Mucosa of stomach (tissue), 1 donor: ENCODE data around the gene ERMN.

Experiments used
- H3K27me3 ChIP-seq: one replicate; pipeline ENCODE4 v1.7.0; 2013; ENCODE audit warnings: mild to moderate bottlenecking, low read length; ENCODE audit not compliant: control insufficient read depth, insufficient read depth
- H3K36me3 ChIP-seq: one replicate; pipeline ENCODE4 v1.7.0; 2013; ENCODE audit warnings: low read length; ENCODE audit not compliant: control insufficient read depth, insufficient read depth
- H3K4me1 ChIP-seq: one replicate; pipeline ENCODE4 v1.7.0; 2013; ENCODE audit warnings: mild to moderate bottlenecking, low read length; ENCODE audit not compliant: control insufficient read depth, insufficient read depth
- H3K4me3 ChIP-seq: one replicate; pipeline ENCODE4 v1.7.0; 2013; ENCODE audit warnings: low read length
- H3K9ac ChIP-seq: one replicate; pipeline ENCODE4 v1.7.0; 2013; ENCODE audit warnings: mild to moderate bottlenecking, low read length, moderate library complexity
- H3K9me3 ChIP-seq: one replicate; pipeline ENCODE4 v1.7.0; 2013; ENCODE audit warnings: mild to moderate bottlenecking, low read length, moderate library complexity; ENCODE audit not compliant: control insufficient read depth
- donor health status: Pancreatic carcinoma.

Gene ERMN

DNA sequence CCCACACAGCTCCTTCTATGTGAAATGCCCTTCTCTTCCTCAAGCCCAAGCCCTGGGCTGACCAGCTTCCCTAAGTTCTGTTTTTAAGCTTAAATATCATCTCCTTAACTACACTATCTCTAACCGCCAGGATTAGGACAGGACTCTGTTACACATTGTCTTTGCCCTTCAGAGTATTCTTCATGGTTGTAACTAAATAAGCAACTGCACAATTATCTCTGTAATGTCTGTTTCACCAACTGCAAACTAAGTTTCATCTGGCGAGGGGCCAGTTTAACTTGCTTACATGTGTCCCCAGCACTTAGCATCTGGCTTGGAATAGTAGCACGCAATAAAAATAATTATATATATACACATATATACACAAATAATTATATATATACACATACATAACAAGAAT, 1.1 kb upstream of the ERMN start:
- Histone ChIP-seq H3K27me3 (no peaks in the 10 kb centered on the region), H3K9ac (no peak overlapping the region), H3K9me3 (no peaks in the 10 kb centered on the region), H3K4me1 (peaks cover 31% of the 10 kb centered on the region), H3K4me3 (no peak overlapping the region), H3K36me3 (no peaks in the 10 kb centered on the region)

DNA sequence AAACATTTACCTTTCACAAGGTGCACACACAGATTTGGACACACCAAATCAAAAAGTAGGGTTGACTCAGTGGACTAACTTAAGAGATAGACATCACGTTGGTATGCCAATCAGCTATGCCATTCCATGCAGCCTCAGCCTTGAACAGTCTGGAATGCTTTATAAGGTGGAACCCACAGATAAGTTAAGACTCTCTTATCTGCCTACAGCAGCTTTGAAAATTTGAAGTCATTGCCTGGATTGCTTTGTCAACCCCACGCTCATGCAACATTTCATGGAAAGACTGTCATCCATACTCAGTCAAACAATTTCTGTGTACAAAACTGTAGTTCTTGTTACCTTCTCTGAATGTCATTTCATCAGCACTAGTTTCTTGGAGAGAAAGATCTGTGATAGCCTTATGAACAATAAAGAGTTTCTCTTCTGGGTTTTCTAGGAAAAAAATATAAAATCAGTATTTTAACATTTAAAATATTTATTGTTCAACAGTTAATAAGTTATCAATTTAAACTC, 1.2 kb downstream of the ERMN start:
- H3K36me3 ChIP-seq, result no peaks in the 10 kb centered on the region
- H3K9me3 ChIP-seq, result no peaks in the 10 kb centered on the region
- no peak overlapping the region for H3K4me3 ChIP-seq
- H3K27me3 ChIP-seq, result no peaks in the 10 kb centered on the region
- H3K4me1 ChIP-seq, result peaks cover 20% of the 10 kb centered on the region
- no peak overlapping the region for H3K9ac ChIP-seq

DNA sequence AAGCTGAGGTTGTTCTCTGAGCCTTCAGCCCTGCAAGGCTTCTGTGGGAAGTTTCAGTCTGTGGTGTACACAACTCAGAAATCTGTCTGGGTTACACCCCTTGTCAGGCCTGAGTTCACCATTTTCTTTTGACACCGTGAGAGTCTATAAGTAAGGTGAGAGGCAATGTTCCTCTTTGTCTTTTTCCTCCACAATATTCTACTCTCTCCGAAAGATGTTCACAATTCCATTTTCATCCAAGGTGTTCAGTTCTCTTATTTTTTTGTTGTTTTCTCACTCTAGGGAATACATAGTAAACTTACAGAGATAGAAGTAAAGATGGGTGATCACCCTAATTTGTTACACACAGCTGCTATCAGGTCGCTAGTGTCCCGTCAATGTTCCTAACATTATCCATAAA, 3.2 kb downstream of the ERMN start:
- H3K36me3 ChIP-seq, result no peaks in the 10 kb centered on the region
- no peak overlapping the region for H3K9ac ChIP-seq
- peaks cover 9% of the 10 kb centered on the region for H3K4me1 ChIP-seq
- H3K27me3 ChIP-seq, result no peaks in the 10 kb centered on the region
- H3K9me3 ChIP-seq, result no peaks in the 10 kb centered on the region
- no peak overlapping the region for H3K4me3 ChIP-seq

DNA sequence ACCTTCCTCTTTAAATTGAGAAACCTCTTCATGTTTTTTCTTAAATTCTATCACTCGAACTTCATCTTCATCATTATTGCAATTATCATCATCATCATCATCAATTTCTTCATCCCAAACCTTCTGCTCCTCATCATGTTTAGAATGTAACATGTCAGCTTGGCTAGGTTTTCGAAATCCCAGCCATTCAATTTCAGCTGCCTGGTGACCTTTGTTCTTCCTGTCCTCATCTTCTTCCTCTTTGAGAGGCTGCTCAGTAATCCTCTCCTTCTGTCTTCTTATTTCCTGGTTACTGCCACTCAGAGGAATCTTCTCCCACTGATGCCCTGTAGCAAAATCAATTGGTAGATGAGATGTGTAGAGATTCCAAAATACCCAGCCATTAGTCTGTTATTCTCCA, 4.2 kb downstream of the ERMN start:
- Histone ChIP-seq H3K9ac (no peak overlapping the region), H3K36me3 (no peaks in the 10 kb centered on the region), H3K4me3 (no peak overlapping the region), H3K9me3 (no peaks in the 10 kb centered on the region), H3K4me1 (peaks cover 6% of the 10 kb centered on the region), H3K27me3 (no peaks in the 10 kb centered on the region)

DNA sequence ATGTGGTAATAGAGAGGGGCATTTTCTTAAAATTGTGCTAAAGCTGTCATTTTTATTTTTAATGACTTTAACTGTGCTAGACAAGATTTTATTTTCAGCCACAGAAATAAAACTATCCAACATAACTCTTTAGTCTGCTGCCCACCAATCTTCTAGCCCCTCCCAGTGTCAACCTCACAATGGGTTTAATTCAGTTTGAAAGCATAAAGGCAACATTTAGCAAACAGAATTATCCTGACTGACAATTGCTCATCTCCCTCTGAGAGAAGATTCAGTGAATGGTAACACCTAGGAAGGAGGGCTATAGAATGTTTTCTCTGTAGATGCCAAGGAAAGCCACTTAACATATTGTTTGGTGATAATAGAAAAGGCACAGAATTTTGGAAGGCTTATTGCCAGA, 5.2 kb downstream of the ERMN start:
- no peak overlapping the region for H3K4me3 ChIP-seq
- no peaks in the 10 kb centered on the region for H3K9me3 ChIP-seq
- H3K9ac ChIP-seq, result no peak overlapping the region

DNA sequence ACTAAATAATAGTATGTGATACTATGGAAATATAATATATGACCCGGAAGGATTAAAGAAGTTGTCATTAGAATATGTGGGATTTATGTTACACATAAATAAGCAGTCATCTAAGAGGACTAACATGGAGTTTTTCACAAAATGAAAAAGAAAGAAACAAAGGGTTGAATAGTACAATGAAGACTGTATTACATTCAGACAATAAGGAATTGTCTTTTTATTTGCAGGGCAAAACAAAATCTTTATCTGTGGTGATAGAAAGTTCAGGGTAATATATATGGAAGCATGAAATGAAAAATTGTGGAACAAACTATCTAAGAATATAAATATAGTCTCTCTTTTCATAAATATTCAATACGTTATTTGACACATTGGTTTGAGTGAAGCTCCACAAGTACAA, 5.8 kb downstream of the ERMN start:
- no peak overlapping the region for H3K4me3 ChIP-seq
- H3K9ac ChIP-seq, result no peak overlapping the region
- H3K9me3 ChIP-seq, result no peaks in the 10 kb centered on the region
- H3K4me1 ChIP-seq, result peaks cover 6% of the 10 kb centered on the region
- no peaks in the 10 kb centered on the region for H3K36me3 ChIP-seq
- H3K27me3 ChIP-seq, result no peaks in the 10 kb centered on the region

More for the DNA sequence above, 5.2 kb downstream of the ERMN start:
- Histone ChIP-seq H3K36me3 (no peaks in the 10 kb centered on the region), H3K4me1 (peaks cover 6% of the 10 kb centered on the region), H3K27me3 (no peaks in the 10 kb centered on the region)

DNA sequence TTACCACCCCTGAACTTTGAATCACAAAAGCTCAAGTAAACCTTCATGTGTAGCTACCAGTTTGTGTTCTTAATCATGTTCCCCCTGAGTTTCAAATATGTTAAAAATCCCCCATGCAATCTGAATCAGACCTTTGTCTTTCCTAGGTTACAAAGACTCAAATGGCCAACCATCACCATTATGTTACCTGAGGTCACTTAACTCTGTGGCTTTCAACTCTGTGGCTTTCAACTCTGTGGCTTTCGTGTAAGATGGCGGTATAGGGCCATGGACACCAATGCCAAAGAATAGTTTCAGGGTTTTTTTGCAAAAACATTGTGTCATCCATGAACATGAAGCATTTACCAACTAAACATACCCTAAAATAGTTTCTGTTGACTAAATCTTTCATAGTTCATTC, 6.7 kb downstream of the ERMN start:
- Histone ChIP-seq H3K4me3 (no peak overlapping the region), H3K27me3 (no peaks in the 10 kb centered on the region), H3K36me3 (no peaks in the 10 kb centered on the region), H3K9me3 (no peaks in the 10 kb centered on the region), H3K9ac (no peak overlapping the region), H3K4me1 (peaks cover under 1% of the 10 kb centered on the region)

DNA sequence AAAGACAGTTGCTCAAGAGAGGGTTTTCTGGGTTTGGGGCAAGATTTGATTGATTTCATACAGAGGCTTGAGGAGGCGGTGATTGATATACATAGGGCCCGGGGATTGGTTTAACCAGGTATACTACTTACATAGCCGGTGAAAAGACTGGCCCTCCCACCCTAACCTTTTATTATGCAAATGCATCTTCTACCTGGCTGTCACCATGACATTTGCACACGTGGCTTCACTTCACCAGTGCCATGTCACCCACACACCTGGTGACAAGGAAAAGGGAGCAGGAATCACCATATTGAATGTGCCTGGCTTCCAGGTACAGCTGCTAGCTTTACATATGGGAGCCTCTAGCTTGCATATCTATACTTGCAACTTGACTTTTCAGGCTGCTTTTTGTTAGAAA, 9.7 kb downstream of the ERMN start:
- H3K4me1 ChIP-seq, result no peaks in the 10 kb centered on the region

DNA sequence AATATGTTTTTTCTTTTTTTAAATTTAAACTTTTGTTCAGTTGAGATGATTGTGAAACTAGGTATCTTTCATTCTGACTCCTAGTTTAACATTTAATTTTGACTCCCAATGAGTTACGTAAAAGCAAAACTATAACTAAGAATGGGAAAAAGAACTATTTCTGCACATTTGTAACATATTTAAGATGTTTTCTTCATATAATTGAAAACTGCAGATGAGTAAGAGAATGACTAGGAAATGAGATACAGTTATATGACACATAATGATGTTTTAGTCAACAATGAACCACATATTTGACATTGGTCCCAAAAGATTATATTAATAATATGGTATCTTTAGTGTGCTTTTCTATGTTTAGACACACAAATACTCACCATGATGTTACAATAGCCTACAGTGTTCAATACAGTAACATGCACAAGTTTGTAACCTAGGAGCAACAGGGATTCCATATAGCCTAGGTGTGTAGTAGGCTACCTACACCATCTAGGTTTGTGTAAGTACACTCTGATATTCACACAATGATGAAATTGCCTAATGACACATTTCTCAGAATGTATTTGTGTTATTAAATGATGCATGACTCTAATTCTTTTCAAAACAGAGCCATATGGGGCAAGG, 12.6 kb downstream of the ERMN start:
- no peaks in the 10 kb centered on the region for H3K9me3 ChIP-seq
- H3K9ac ChIP-seq, result no peak overlapping the region
- no peaks in the 10 kb centered on the region for H3K36me3 ChIP-seq
- no peaks in the 10 kb centered on the region for H3K4me1 ChIP-seq
- H3K27me3 ChIP-seq, result no peaks in the 10 kb centered on the region
- H3K4me3 ChIP-seq, result no peak overlapping the region

More for the DNA sequence above, 9.7 kb downstream of the ERMN start:
- Histone ChIP-seq H3K9ac (no peak overlapping the region), H3K27me3 (no peaks in the 10 kb centered on the region), H3K4me3 (no peak overlapping the region), H3K36me3 (no peaks in the 10 kb centered on the region), H3K9me3 (no peaks in the 10 kb centered on the region)

DNA sequence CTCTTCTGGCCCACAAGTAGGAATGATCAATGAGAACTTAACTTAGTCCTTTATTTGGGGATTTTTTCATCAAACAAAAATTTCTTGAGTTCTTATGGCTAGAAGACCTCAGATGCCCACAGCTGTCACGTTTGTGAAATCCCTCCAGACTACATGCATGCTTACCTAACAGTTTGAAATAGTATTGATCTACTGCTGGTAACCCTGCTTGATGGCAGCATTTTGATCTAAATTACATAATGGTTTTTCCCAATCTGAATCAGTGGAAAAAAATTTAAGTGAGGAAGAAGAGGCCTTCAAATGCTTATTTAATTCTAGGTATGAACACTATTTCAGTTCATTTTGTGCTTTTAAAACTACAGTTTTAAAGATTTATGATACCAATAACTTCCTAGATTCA, 13.9 kb downstream of the ERMN start:
- Histone ChIP-seq H3K27me3 (no peaks in the 10 kb centered on the region), H3K36me3 (no peaks in the 10 kb centered on the region), H3K4me3 (no peak overlapping the region), H3K9ac (no peak overlapping the region), H3K9me3 (no peaks in the 10 kb centered on the region), H3K4me1 (no peaks in the 10 kb centered on the region)

DNA sequence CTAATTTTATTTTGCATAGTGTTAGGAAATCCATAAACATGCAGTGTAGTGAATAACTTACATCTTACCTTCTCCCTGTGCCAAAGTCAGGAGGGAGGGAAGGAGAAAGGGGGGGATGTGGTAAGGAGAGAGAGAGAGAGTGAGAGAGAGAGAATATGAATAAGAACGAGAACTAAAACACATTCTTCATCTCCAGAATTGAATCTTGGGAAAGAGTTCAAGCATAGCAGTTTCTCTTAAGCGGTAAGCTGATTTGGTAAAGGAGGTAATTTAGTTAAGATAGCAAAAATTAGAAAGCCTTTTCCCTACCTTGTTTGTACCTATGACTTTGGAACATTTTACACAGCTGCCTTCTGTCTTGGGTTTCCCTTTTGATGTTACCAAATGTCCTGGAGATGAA, 15.7 kb downstream of the ERMN start:
- Histone ChIP-seq H3K27me3 (no peaks in the 10 kb centered on the region), H3K4me3 (no peak overlapping the region), H3K9me3 (no peaks in the 10 kb centered on the region), H3K36me3 (no peaks in the 10 kb centered on the region), H3K4me1 (no peaks in the 10 kb centered on the region), H3K9ac (no peak overlapping the region)

DNA sequence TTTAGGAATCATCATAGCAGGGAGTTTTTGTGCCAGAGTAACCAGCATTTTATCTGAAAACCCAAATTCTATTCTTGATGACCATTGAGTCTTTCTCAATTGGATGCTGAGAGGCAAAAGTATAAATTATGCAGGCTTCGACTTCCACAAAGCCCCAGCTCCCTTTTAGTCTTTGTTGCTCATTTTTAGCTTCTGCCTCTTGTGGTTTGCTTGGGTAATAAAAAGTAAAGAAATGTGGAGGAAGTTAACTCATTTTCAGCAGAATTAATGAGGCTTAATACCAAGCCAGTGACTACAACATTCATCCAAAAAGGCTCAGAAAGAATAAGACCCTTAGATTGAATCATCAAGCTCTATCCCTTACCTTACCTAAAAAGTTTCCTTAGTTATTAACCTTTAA, 18.6 kb downstream of the ERMN start:
- Histone ChIP-seq H3K9me3 (no peaks in the 10 kb centered on the region), H3K4me3 (no peak overlapping the region), H3K9ac (no peak overlapping the region), H3K36me3 (no peaks in the 10 kb centered on the region), H3K27me3 (no peaks in the 10 kb centered on the region), H3K4me1 (no peaks in the 10 kb centered on the region)

DNA sequence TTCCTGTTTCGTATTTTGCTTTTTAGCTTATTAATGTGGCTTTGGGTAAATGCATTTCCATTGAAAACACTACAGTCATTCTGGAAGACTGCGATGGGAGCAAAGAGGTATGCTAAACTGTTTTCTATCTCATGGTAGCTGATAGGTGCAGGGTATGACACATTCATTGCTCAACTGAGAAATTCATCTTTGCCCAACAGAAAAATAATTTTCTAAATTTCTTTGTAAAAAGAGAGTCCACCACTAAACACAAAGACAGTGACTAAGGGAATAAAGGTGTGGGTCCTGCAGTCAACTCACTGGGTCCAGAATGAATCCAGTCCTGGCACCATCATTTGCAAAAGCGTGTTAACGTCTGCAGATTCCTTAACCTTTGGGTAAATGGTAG, 19.9 kb downstream of the ERMN start:
- no peak overlapping the region for H3K9ac ChIP-seq
- H3K9me3 ChIP-seq, result no peaks in the 10 kb centered on the region
- H3K4me3 ChIP-seq, result no peak overlapping the region
- no peaks in the 10 kb centered on the region for H3K27me3 ChIP-seq
- H3K4me1 ChIP-seq, result no peaks in the 10 kb centered on the region
- H3K36me3 ChIP-seq, result no peaks in the 10 kb centered on the region
